Fibroblast of pulmonary artery (primary cell): Measurements from ENCODE around the gene WDR53.
"Not testable (repeated sequence)": the region's sequence is repeated elsewhere in the genome, so short reads cannot be mapped to it uniquely, and the experiment has no call there.

Experiments
- DNase-seq: peaks from one replicate; pipeline ENCODE4 v3.0.0-alpha.2; 2010; ENCODE audit warnings: low read depth
- H3K4me3 ChIP-seq: replicated peaks from 2 replicates; pipeline ENCODE4 v1.5.1; 2011; ENCODE audit warnings: low read depth, mild to moderate bottlenecking, control low read depth, low read length, moderate library complexity
- TF ChIP-seq, protein P1 (sequence below): IDR thresholded peaks from 2 replicates; pipeline ENCODE4 v1.5.1; 2011; ENCODE audit warnings: mild to moderate bottlenecking, control low read depth, low read length, inconsistent platforms; ENCODE audit errors: missing control alignments

The WDR53 gene

DNA sequence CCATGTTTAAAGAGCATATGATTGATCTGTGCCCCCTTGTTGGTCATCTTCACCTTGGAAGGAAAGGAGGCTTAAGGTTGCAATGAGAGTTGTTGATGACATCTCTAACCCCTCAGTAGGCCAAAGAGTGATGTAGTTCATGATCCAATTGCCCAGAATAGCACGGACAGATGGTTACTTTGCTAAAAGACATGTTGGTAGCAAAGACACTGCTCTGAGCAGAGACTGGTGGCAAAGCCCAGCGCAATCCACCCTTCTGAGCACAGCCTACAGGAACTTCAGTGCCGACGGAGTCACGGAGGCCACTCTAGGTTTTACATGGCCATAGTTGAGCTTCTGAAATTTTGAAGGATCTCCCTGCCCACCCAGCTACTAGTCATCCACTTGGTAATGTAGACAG is 21.9 kb upstream of the WDR53 start:
- TF ChIP-seq, protein P1, sequence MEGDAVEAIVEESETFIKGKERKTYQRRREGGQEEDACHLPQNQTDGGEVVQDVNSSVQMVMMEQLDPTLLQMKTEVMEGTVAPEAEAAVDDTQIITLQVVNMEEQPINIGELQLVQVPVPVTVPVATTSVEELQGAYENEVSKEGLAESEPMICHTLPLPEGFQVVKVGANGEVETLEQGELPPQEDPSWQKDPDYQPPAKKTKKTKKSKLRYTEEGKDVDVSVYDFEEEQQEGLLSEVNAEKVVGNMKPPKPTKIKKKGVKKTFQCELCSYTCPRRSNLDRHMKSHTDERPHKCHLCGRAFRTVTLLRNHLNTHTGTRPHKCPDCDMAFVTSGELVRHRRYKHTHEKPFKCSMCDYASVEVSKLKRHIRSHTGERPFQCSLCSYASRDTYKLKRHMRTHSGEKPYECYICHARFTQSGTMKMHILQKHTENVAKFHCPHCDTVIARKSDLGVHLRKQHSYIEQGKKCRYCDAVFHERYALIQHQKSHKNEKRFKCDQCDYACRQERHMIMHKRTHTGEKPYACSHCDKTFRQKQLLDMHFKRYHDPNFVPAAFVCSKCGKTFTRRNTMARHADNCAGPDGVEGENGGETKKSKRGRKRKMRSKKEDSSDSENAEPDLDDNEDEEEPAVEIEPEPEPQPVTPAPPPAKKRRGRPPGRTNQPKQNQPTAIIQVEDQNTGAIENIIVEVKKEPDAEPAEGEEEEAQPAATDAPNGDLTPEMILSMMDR, result no peak
- DNase-seq, result no peak
- no peak overlapping the region for H3K4me3 ChIP-seq

DNA sequence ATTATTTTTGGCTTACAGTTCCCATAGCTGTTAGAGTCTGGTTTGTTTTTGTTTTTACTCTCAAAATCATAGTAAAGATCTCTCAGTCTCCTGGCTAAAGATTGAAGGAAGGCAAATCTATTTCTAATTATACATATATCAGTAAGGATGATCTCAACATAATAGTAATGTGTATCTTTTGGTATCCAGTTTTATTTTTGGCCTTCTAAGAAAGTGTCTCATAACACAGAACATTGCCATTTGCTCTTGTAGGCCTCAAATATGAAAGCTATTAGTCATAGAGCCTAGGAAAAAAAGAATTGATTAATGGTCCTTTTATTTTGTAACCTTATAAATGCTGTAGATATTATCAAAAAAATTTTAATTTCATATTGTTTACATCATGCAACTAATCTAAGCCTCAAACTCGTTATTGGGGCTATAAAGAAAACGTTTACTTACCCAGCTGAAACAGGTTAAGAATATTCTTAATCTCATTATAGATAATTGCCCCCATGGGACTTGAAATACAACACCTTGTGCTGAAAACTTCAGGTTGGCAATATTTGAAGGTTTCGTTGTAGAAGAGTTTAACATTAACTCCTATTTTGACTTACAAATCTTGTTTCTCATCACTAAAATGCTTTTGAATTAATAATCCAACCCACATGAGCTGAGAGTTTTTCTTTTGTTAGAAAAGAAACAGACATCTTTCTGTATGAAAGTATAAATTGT is 16.8 kb upstream of the WDR53 start:
- no peak overlapping the region for H3K4me3 ChIP-seq
- TF ChIP-seq, protein P1, result no peak

DNA sequence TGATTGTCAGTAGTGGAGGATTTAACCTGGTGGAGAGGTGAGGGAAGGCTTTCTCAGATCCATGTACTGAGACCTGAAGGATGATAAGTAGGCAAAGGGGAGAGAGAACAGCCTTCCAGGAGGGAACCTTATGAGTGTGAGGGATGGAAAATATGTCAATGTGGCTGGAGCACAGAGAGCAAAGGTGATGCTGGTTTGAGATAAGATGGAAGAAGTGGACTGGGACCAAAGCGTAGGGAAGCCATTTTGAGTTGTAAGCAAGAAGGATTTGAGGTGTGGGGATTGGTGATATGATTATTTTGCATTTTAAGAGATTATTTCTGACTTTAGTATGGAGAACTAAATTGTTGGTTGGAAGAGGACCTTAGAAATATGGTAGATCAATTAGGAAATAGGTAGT is 4.0 kb upstream of the WDR53 start:
- TF ChIP-seq, protein P1, result no peak
- no peak overlapping the region for H3K4me3 ChIP-seq
- no peak for DNase-seq

More for the DNA sequence above, 16.8 kb upstream of the WDR53 start:
- no peak for DNase-seq

DNA sequence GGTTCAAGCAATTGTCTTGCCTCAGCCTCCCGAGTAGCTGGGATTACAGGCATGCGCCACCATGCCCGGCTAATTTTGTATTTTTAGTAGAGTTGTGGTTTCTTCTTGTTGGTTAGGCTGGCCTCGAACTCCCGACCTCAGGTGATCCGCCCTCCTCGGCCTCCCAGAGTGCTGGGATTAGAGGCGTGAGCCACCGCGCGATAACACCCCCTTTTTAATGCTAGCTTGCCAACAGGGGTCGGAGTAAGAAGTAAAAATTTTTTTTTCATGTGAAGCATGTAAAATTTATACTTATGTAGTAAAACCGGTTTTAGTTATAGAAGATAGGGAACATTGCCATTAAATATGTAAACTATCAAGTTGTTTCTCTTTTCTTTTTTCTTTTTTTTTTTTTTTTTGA is 2.0 kb upstream of the WDR53 start:
- not testable (repeated sequence) for H3K4me3 ChIP-seq, DNase-seq

DNA sequence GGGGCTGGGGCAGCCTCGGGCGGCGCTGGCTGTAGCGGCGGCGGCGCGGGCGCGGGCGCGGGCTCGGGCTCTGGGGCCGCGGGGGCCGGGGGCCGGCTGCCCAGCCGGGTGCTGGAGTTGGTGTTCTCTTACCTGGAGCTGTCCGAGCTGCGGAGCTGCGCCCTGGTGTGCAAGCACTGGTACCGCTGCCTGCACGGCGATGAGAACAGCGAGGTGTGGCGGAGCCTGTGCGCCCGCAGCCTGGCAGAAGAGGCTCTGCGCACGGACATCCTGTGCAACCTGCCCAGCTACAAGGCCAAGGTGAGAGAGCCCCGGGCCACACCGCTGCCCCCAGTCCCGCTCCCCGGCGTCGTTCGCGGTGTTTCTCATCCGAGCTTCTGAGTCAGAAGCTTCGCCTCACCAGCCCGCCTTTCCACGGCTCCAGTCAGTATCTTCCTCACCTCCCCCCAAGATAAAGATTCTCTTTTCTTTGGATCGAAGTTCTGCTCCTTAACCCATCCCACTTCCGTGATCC is 706 bp upstream of the WDR53 start:
- TF ChIP-seq, protein P1, result no peak
- peak overlapping the region; percentile 100 for H3K4me3 ChIP-seq
- DNase-seq, result peak; percentile 33

DNA sequence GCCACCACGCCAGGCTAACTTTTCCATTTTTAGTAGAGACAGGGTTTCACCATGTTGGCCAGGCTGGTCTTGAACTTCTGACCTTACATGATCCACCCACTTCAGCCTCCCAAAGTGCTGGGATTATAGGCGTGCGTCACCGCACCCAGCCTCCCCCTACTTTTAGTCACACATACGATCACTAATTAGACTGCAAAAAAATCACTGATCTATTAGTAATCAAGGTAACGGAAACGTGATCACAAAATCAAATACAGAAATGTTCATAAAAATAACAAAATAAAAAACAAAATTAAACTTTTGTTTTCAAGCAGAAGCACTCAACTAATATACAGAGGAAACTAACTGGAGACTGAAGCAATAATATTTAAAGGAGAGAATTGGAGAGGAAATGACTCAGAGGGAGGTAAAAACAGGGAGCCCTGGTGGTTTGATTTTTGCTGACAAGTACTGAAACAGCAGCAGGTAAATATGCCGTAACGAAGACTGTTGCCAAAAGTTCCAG is 4.6 kb downstream of the WDR53 start:
- TF ChIP-seq, protein P1, result no peak
- peak; percentile 56 for DNase-seq
- no peak overlapping the region for H3K4me3 ChIP-seq

DNA sequence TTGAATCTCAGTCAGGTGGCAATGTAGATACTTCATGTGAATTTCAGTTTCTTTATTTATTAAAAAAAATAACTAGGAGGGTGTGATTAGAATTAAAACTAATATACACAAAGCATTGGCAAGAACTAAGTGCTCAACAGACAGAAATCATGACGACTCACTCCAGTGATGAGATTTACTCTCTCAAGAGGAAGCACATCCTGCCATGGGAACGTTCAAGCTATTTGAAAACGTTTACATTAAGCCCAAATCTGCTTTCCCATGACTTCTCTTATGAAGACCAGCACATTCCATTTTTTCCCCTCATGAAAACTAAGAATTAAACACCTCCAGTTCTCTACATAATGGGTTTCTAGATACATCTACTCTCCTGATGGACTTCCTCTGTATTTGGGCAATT is 8.5 kb downstream of the WDR53 start:
- H3K4me3 ChIP-seq, result no peak overlapping the region
- DNase-seq, result peak; percentile 11
- TF ChIP-seq, protein P1, result no peak
